Activated gamma-delta T cell treated with Interleukin-2 at 50 U/mL for 16 hours (primary cell): Measurements from ENCODE around the gene ADGRG3.

Experiments
- DNase-seq: peaks from one replicate; pipeline ENCODE4 v3.0.0-alpha.2; 2020

ADGRG3 gene, protein sequence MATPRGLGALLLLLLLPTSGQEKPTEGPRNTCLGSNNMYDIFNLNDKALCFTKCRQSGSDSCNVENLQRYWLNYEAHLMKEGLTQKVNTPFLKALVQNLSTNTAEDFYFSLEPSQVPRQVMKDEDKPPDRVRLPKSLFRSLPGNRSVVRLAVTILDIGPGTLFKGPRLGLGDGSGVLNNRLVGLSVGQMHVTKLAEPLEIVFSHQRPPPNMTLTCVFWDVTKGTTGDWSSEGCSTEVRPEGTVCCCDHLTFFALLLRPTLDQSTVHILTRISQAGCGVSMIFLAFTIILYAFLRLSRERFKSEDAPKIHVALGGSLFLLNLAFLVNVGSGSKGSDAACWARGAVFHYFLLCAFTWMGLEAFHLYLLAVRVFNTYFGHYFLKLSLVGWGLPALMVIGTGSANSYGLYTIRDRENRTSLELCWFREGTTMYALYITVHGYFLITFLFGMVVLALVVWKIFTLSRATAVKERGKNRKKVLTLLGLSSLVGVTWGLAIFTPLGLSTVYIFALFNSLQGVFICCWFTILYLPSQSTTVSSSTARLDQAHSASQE

DNA sequence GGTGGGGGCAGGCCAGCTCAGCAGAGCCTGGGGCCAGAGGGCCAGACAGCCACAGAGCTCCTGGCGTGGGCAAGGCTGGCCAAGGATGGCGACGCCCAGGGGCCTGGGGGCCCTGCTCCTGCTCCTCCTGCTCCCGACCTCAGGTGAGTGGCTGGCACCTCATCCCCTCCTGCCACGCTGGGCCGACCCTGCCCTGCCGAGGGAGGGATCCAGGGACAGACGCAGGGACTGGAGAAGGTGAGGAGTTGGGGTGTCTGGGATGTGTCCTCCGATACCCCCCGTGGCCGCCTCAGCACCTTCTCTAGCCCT is at the start of gene ADGRG3:
TSS of gene ADGRG3 (plus strand) at position 44 of the 309 bp plus-strand sequence. CDS start at position 86, 42 bp downstream.
- DNase-seq, result no peak

DNA sequence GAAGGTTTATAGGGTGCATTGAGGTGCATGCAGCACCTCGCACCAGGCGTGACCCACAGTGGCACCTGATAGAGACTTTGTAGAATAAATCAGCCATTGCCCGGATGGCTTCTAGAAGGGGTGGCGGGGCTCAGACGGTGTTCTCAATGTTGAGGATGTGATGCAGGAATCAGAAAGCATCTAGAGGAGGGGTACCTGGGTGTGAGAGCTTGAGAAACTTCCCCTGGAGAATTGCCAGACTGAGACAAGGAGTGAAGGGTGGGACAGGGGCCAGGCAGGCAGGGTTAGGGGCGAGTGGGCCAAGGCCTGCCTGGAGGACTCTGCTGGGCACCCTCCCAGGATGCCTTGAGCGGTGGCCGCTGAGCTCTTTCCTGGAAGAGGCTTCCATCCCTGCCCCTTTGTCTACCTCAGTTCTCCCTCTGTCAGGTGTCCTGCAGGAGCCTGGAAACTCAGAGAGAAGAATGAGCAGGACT is 48.9 kb upstream of the ADGRG3 start:
- no peak for DNase-seq

DNA sequence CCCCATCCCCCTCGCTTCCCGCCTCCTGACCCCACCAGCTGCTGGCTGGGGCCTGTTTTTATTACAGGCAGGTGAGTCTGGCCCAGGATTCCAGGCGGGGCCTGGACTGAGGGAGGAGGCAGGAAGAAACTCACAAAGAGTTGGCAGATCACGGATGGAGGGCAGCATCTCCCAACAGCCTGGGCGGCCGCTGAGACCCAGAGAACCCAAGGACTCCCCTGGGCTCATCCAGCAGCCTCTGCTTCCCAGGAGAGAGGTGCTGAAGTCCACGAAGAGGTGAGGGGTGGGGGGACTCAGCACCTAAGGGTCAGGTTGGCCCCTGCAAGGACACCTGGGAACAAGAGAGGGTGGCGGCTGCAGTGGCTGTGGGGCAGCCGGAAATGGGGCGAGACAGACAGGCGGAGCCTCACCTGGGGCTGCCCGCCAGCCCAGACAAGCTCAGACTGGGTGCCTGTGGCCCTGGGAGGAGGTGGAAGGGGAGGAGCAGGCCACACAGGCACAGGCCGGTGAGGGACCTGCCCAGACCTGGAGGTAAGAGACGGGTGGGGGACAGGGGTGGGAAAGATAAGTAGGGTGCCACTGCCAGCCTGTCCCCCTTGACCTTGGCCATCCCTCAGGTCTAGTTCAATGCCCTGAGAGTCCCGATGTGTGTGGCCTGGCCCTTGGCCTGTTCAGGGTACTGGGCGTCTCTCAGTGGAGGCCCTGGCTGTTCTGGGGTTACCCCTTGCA is 48.3 kb upstream of the ADGRG3 start:
- DNase-seq, result no peak

DNA sequence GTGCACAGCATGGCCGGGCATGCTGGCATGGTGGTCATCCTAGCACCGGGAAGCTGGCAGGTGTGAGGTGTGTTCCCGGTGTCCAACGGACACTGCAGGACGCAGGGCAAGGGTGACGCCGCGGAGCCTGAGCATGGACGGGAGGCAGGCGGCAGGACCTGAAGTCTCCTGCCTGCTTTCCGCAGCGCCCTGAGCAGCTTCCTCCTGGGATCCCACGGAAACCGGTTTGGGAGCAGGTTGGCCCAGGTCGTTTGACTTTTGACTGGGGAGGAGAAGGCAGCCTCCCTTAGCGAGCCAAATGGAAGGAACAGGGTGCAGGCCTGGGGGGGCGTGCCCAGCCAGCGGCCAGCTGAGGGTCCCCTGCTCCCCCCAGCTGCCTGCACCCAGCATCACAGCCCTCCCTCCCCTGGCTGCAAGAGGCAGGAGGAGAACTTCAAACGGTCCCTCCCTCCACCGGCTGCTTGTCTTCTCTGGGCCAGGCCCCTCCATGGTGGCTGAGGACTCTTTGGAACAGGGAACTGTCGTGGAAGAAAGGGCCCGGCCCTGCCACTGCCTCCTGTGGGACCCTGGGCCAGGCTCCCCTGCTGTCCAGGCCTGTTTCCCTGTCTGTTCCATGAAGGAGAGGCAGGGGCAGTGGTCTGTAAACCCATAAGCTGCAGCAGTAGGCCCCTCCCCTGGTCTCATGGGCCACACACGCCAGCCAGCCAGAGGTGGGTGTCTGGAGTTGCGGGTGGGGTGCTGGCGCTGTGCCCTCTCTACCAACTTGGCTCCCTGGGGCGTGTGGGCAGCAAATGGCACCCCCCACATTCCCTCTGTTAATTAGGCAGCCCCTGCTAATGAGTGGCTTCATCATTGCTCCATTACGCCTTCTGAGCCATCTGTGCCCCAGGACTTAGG is 47.5 kb upstream of the ADGRG3 start:
- DNase-seq, result no peak

DNA sequence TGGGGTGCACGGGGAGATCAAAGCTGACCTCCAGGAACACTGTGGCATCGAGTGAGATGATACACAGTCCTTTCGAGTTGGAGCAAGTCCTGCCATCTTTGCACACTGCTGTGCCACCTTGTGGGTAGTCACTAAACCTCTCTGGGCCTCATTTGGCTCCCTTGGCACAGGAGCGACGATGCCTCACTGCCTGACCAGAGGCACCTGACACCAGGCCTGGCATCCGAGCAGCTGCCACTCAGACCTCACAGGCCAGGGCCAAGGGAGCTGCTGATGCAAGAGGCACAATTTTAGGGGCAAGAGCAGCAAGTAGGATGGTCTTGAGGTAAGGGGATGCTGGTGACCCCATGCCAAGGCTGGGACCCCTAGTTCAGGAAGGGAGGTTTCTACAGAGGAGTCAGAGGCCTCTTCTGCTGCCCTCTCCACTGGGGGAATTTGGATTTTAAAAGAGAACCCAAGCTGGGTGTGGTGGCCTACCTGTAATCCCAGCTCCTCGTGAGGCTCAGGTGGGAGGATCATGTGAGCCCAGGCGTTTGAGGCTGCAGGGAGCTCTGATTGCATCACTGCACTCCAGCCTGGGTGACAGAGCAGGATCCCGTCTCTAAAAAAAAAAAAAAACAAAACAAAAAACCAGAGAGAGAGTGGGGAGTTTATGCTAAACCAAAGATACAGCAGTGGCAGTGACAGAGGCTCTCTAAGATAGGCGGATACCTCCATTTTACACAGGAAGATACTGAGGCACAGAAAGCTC is 46.4 kb upstream of the ADGRG3 start:
- no peak for DNase-seq

DNA sequence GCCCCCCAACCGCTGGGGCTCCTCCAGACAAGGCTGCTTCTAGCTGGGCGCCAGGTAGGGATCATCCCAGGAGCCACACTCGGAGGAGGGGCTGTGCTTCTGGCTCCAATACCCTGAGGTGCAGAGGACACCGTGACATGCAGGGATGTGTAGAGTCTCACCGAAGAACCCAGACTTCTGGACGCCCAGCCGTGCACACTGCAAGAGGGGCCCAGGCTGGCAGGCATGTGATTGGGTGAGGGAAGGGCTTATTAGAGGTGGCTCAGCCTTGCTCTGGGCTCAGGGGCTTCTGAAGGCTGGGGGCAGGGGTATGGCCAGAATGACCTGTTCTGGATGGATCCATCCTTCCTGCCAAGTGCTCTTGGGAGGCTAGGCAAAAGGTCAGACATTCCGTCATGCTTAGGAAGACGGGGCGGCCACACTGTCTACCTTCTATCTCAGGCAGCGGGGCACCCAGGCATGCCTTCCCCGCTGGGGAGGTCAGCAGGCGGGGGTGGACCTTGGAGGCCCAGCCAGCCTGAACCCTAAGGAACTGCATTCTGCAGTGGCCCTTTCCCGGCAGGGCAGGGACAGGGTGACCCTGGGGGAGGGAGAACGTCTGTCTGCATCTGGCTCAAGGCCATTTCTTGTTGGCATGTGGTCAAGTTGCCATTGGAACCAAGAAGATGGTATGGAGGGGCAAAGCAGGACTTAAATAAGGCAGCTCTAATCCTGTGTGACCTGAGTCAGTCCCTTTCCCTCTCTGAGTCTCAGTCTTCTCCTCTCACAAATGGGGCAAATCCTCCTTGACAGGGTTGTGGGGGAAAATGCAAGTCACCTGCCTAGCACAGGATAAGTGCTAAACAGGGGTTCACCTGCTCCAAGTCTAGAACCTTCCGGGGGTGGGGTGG is 45.5 kb upstream of the ADGRG3 start:
- no peak for DNase-seq

DNA sequence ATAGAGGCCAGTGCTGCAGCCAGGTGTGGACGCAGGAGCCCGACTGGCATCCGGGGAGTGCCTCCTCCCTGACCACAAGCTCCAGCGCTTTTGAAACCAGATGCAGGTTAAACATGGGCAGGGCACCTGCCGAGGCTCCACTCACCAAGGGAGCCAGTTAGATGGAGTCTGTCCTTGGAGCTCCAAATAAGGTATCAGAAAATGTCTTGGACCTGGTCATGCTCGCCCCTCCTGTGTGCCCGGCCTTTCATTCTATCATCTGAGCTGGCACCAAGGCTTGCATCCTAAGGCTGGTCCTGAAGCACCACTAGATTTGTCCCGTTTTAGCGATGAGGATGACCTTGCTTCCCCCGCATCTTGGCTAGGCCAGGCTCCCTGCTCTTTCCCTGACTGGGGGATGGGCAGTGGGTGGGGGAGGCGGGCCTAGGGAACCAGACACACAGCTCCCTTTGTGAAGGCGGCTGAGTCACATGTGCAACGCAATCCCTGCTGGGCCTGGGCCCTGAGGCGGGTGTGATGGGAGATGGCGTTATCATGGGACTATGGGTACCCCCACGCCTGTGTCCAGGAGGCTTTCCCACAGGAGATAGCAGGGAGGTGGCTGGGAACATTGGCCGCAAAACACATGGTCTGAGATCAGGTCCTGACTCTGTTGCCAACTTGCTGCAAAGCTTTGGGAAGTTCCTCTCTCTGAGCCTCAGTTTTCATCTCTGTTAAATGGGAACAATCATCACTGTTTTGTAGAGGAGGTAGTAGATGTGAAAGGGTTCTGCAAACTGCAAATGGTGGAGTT is 44.7 kb upstream of the ADGRG3 start:
- DNase-seq, result no peak

DNA sequence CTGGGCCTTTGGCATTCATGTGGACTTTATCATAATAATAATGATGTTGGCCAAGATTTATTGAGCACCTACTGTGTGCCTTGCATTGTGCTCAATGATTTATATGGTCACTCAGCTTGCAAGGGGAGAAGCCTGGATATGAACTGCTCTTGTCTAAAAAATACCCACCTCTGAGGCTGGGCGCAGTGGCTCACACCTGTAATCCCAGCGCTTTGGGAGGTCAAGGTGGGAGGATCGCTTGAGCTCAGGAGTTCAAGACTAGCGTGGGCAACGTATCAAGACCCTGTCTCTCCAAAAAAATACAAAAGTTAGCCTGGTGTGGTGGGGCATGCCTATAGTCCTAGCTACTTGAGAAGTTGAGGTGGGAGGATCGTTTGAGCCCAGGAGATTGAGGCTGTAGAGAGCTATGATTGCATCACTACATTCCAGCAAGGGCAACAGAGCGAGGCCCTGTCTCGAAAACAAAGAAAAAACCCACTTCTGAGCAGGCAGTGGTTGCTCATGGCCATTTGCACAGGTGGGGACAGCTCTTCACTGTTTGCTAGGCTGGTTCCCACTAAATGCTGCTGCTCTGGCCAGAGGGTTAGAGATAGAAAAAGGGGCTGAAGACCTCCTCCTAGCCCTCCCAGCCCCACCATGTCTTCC is 43.9 kb upstream of the ADGRG3 start:
- no peak for DNase-seq

DNA sequence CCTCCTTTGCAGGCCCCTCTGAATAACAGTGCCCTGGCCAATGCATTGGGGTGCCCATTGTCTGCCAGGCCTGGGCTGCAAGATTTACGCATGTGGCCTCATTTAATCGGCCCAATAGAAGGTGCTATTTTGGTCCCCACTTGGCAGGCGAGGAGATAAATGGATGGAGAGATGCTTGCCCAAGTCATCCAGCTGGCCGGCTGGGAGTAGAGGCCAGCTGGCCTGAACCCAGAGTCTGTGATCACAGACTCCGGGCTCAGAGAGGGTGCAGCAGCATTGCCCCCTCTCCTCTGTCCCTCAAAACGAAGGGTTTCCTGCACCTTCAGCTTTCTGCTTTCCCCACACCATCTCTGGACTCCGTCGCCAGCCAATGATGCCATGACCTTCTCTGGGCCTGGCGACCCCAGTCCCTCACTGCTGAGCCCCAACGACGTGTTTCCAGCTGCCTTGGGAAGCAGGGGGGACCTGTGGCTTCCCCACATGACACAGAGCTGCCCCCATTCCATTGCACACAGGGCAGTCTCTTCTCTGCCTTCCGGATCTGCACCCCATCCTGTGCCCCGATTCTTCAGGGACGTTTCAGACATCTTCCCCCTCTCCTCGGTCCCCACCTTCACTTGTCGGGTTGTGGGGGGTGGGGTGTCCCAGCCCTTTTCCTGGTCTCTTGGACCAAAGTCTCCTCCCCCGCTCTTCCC is 43.2 kb upstream of the ADGRG3 start:
- DNase-seq, result no peak

DNA sequence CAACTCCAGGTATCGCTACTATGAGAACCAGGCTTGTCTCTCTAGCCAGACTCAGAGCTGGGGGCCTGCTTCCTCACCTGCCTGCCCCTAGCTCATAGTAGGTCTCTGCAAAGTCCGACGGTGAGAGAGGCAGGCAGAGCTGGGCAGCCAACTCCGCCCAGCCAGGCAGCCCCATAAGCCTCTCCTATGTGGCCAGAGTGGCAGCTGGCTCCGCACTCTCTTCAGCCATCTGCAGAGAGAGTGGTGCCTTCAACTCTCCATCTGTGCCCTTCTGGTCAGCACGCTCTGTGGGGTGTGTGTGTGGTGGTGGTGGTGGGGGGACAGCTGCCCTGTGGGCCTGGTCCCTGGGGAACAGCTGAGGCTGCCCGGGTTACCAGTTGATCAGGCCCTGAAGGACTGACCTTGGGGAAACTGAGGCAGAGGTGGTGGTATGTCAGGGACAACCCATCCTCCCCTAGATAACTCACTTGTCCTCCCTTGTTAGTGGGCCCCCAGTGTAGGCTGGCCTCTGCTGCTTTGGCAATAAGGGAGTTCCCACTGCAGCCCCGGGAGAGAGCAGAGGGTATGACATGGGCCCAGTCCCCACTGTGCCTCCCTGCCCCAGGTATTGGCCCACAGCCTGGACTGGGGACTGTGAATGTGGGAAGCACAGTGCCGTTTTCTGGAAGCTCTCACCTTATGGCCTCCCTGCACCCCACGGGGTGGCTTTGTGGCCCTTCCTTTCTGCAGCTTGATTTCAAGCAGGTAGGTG is 41.5 kb upstream of the ADGRG3 start:
- DNase-seq, result no peak

DNA sequence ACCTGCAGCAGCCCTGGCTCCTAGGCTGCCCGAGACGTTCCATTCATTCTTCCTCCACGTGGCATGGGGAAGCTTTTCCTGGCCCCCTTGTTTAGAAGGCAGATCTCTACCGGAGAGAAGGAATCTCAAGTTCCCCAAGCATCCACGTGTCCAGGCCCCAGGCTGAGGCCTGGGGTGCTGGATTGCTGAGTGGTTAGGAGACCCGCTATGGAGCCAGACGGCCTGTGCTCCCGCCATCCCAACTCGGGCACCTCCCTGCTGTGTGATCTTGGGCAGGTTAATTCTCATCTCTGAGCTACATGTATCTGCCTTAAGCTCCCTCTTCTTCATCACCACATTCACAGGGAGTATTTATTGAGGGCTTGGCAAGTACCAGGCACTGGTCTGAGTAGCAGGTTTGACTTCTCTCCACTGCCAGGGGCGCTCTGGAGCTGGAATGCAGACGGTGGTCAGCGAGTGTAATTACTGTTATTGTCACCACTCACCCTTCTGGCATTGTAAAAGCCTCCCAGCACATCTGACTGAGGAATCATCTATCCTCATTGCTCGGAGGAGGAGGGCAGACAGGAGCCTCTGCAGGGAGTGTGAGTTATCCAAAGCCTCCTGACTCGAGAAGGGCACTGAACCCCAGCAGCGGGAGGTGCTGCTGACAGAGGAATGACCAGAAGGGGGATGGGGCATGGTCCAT is 40.8 kb upstream of the ADGRG3 start:
- DNase-seq, result no peak

DNA sequence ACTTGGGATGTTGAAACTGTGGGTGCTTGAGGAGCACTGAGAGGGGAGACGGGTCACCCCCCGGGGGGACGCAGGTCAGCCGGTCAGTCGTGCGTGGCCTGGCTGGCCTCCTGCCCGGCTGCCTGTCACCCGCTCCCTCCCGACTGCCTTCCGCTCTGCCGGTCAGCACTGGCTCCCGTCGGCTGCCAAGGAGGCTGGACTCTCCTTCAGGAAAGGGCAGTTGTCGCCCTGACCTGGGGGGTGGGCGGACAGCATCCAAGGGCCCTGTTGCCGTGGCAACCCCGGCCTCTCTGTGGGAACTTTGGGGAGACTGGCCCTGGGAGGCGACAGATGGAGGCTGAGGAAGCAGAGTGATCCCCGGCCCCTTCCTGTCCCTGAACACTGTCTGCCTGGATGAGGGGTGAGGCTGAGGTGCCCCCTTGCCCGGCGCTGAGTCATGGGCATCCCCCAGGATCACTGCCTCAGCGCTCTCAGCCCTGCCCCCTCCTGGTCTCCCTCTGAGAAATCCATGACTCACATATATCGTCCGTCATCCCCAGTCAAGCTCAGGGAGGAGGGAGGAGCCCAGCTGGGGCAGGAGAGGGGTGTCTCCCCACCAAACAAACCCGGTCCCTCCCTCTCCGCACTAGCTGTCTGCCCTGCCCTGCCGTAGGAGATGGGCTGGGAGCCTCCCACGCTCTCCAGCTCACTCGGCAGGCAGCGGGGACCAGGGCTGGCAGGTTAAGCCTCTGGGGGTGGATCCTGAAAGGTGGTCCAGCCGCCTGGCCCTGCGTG is 39.9 kb upstream of the ADGRG3 start, which contains the start of gene ADGRG1:
TSS of gene ADGRG1 (plus strand) at position 623 of the 774 bp plus-strand sequence. CDS start 21,658 bp downstream, outside the sequence.
- no peak for DNase-seq

DNA sequence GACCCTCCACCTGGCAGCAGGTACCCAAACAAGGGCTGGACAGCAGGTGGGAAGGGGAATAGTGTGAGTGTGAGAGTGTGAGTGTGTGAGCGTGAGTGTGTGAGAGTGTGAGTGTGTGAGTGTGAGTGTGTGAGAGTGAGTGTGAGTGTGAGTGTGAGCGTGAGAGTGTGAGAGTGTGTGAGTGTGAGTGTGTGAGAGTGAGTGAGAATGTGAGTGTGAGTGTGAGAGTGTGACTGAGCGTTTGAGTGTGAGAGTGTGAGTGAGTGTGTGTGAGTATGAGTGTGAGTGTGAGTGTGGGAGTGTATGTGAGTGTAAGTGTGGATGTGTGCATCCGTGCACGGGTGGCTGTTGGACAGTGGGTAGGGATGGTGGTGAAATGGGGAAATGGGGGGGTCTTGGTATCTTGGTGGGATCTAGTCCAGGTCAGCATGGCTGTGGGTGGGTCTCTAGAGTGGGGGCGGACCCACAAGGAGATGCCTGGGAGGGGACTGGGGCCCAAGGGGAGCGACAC is 39.3 kb upstream of the ADGRG3 start:
- DNase-seq, result no peak

DNA sequence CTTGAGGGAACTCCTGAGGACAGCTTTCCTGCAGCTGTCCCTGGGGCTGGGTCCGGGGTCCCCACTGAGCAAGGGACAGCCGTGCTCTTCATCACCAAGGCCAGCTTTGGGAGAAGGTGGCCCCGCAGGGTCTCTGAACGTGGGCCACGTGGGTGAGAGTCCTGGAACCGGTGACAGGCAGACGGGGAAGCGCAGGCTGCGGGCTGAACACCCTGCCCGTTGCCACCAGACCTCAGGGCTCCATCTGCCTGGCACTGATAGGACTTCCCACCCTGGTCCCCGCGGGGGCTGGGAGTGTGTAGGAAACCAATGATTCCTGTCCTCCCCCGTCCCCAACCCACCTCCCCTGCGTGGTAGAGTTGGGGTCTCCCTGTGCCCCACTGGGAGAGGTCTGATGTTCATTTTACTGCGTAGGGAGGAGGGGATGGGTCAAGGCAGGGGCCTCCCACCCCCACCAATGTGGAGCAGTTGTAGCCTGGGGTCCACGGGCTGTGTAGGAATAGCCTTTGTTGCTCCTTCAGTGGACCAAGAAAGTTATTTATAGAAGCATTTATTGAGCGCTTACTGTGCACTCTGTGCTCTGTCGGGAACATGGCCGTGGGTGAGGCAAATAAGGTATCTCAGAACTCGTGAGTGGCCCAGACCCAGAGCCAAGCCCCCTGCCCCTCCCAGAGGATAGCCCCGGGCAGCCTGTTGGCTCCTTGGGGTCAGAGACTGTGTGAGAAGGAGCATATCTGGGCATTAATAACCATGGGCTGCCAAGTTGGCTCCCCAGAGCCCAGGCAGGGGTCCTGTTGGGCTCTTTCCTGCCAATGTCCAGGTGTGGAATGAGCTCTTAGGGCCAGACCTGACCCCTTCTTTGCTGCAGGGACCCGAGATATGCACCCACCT is 38.3 kb upstream of the ADGRG3 start:
- no peak for DNase-seq

DNA sequence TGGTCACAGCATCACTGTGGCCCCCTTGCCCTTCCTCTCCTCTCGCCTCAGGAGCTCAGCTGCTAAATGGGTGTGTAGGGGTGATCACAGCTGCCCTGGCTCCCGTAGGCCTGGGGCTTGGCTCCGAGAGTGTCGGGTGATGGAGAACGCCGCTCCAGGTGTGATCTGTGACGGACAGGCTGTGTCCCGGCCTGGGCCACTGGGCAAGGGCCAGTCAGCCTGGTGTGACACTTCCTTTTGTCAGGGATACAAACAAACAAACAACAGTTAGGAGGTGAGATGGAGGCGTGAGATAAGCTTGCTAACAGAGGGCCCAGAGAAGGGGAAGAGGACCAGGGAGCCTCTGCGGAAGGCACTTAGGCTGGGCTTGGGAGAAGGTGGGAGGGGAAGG is 37.7 kb upstream of the ADGRG3 start:
- DNase-seq, result no peak
